ENCODE measurements around the gene ZNF660. TPM values are rescaled to one million over a fixed set of nuclear protein-coding genes. Genes with fewer than 3 reads are reported as not detected.

Gene ZNF660
- total RNA-seq, 2 experiments from 2014 or later: 0.07 to 0.10 TPM

DNA sequence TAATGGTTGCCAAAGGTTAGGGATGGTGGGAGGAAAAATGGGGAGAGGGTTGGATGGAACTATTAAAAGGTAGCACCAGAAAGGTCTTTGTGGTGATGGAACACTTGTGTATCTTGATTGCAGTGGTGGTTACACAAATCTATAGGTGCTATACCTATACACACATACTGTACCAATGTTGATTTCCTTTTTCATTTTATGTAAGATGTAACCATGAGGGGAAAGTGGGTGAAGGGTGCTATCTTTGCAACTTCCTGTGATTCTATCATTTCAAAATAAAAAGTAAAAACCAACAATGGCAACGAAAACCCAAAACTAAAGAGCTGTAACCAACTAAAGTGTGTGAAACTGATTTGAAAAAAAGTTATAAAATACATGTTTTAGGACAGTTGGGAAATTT lies 63.0 kb downstream of the ZNF660 start:
- CTCF ChIA-PET: no interaction called here
- Mint-ChIP-seq H3K27me3 (no peaks in the 10 kb centered on the region), H3K9me3 (peaks cover 52% of the 10 kb centered on the region), H3K27ac (no peak overlapping the region), H3K4me1 (ENCODE audit: low read depth) (peaks cover 11% of the 10 kb centered on the region), H3K4me3 (peak overlapping the region; percentile 80), H3K36me3 (peaks cover 48% of the 10 kb centered on the region)
- DNase-seq: no peak
- intact Hi-C loops (cut with micrococcal nuclease): no loop called here
- POLR2A ChIA-PET: no interaction called here

GRCh38 chr3:44648564-44649229 lies 63.9 kb downstream of the ZNF660 start, which contains the start of gene ZNF35:
Gene ZNF35, plus strand, starts transcription at chr3:44648732. Its CDS starts 2,336 bp downstream, at chr3:44651068.
- intact Hi-C loops (cut with micrococcal nuclease): no loop called here
- H3K4me1 Mint-ChIP-seq (ENCODE audit: low read depth): peaks cover 11% of the 10 kb centered on the region
- POLR2A ChIA-PET: no interaction called here
- CTCF ChIA-PET: no interaction called here
- peak; percentile 66 for DNase-seq
- no peaks in the 10 kb centered on the region for H3K27me3 Mint-ChIP-seq
- no peak within 1 kb of the TSS for H3K27ac Mint-ChIP-seq
- peaks cover 47% of the 10 kb centered on the region for H3K9me3 Mint-ChIP-seq
- H3K4me3 Mint-ChIP-seq: peak within 1 kb of the TSS; percentile 80
- H3K36me3 Mint-ChIP-seq: peaks cover 45% of the 10 kb centered on the region

Other genes with a start within 250 kb of the ZNF660 start
- 10 to 100 TPM; 17.2 to 17.9 TPM for gene TCAIM, start 246.2 kb upstream of the ZNF660 start, total RNA-seq
- gene ZNF445, start 107.3 kb upstream of the ZNF660 start, total RNA-seq: 10 to 100 TPM; 16.6 to 18.7 TPM
- 1 to 10 TPM; 1.3 to 1.7 TPM for gene ZKSCAN7, start 29.8 kb upstream of the ZNF660 start, total RNA-seq
- gene ZNF197, start 40.1 kb downstream of the ZNF660 start, total RNA-seq: 1 to 10 TPM; 9.1 to 9.9 TPM
- gene ZNF35, start 63.8 kb downstream of the ZNF660 start, total RNA-seq: 1 to 10 TPM; 3.2 TPM
- under 1 TPM; 0.69 to 0.77 TPM for gene ZNF502, start 127.7 kb downstream of the ZNF660 start, total RNA-seq
- 1 to 10 TPM; 1.5 to 2.6 TPM for gene ZNF501, start 144.7 kb downstream of the ZNF660 start, total RNA-seq
- 10 to 100 TPM; 32.5 to 38.6 TPM for gene KIAA1143, start 176.7 kb downstream of the ZNF660 start, total RNA-seq
- gene KIF15, start 176.8 kb downstream of the ZNF660 start, total RNA-seq: 10 to 100 TPM; 41.0 to 45.1 TPM

Data from activated CD4-positive, alpha-beta memory T cell treated with anti-CD3 and anti-CD28 coated beads for 36 hours (primary cell).